HCT116 (cell line): Measurements from ENCODE around the gene SMIM36. TPM values are rescaled to one million over a fixed set of nuclear protein-coding genes. Genes with fewer than 3 reads are reported as not detected.

Source experiments
- ATAC-seq: fragments of 200-7000 bp; cut with Tn5 transposase; 2 replicates; pipeline ENCODE4 v1.9.1; 2020; ENCODE audit warnings: mild to moderate bottlenecking, moderate library complexity
- BruUV-seq: library from RNA; stranded (reverse); fragments of 400-500 nt; replicated peaks from 2 replicates; lab custom pipeline; 2021; lab: Mats Ljungman, UMichigan
- CTCF ChIA-PET: fragments of 300-600 bp; sonication (Branson Sonifier 250); formaldehyde crosslinking; loops from one replicate; lab custom pipeline; 2021; ENCODE audit warnings: antibody characterized with exemption; lab: Charles Lee
- POLR2A ChIA-PET: fragments of 300-600, 350-600 bp; sonication (Branson Sonifier 250); formaldehyde crosslinking; loops from one replicate; lab custom pipeline; 2021; ENCODE audit warnings: antibody characterized with exemption; lab: Charles Lee
- RAD21 ChIA-PET, 2 experiments: fragments of 300-600 bp; sonication (Branson Sonifier 250); formaldehyde crosslinking; loops; one replicate each; lab custom pipeline; 2023; ENCODE audit warnings: low total read pairs in 2 of 2; ENCODE audit not compliant: uncharacterized antibody in 2 of 2, unreplicated experiment in 2 of 2, low non-redundant PET in 1 of 2; lab: Charles Lee
- DNase-seq: peaks from one replicate; pipeline ENCODE4 v3.0.0-alpha.2; 2010; ENCODE audit warnings: low read depth, low spot score
- H2AFZ ChIP-seq: fragments of 200-600 bp; shearing (Covaris generic), sonication (generic); 2 replicates; pipeline ENCODE4 v1.6.1; 2017; ENCODE audit warnings: low read depth, mixed run types, mixed read lengths, antibody characterized with exemption, low read length; ENCODE audit not compliant: poor library complexity, severe bottlenecking
- H3K27ac ChIP-seq: 2 replicates; pipeline ENCODE4 v1.5.1; 2012; ENCODE audit warnings: low read depth, low read length
- H3K27me3 ChIP-seq: fragments of 200-600 bp; sonication (generic); 2 replicates; pipeline ENCODE4 v1.6.1; 2016; ENCODE audit warnings: mixed run types, low read length, mixed read lengths; ENCODE audit not compliant: insufficient read depth
- H3K36me3 ChIP-seq, 2 experiments: fragments of 200-500 bp in 1 of 2; fragments of 200-600 bp in 1 of 2; sonication (Bioruptor generic) in 1 of 2; sonication (generic) in 1 of 2; 2 replicates each; pipeline versions ENCODE4 v1.5.1 to v1.6.1; 2014 to 2016; ENCODE audit warnings: low read length in 2 of 2, inconsistent platforms in 1 of 2, mixed read lengths in 1 of 2, mixed run types in 1 of 2; ENCODE audit not compliant: insufficient read depth in 2 of 2, control insufficient read depth in 1 of 2
- H3K4me1 ChIP-seq, 2 experiments: fragments of 200-600 bp in 1 of 2; sonication (generic) in 1 of 2; 2 replicates each; pipeline versions ENCODE4 v1.5.1 to v1.6.1; 2012 to 2017; ENCODE audit warnings: low read length in 2 of 2, inconsistent platforms in 1 of 2, mild to moderate bottlenecking in 1 of 2, mixed read lengths in 1 of 2, mixed run types in 1 of 2, moderate library complexity in 1 of 2; ENCODE audit not compliant: insufficient read depth in 2 of 2, control insufficient read depth in 1 of 2
- H3K4me2 ChIP-seq: fragments of 200-600 bp; sonication (generic); 2 replicates; pipeline ENCODE4 v1.6.1; 2017; ENCODE audit warnings: mixed run types, low read length, mixed read lengths
- H3K4me3 ChIP-seq, 2 experiments: fragments of 200-600 bp in 1 of 2; sonication (generic) in 1 of 2; replicated peaks in 1 of 2; 2 replicates each; pipeline ENCODE4 v1.5.1; 2011 to 2016; ENCODE audit warnings: low read length in 2 of 2, control low read depth in 1 of 2, low read depth in 1 of 2, mild to moderate bottlenecking in 1 of 2, mixed read lengths in 1 of 2, mixed run types in 1 of 2
- H3K79me2 ChIP-seq: fragments of 200-600 bp; sonication (generic); 2 replicates; pipeline ENCODE4 v1.6.1; 2017; ENCODE audit warnings: mild to moderate bottlenecking, mixed run types, low read length, moderate library complexity, mixed read lengths; ENCODE audit not compliant: insufficient read depth
- H3K9ac ChIP-seq: fragments of 200-600 bp; sonication (generic); 2 replicates; pipeline ENCODE4 v1.6.1; 2016; ENCODE audit warnings: low read length, mixed read lengths
- H3K9me2 ChIP-seq: fragments of 200-600 bp; sonication (generic), shearing (Covaris generic); 2 replicates; pipeline ENCODE4 v1.6.1; 2017; ENCODE audit warnings: mixed run types, mild to moderate bottlenecking, moderate library complexity; ENCODE audit not compliant: insufficient read depth
- H3K9me3 ChIP-seq, 2 experiments: fragments of 200-500 bp in 1 of 2; fragments of 200-600 bp in 1 of 2; sonication (Bioruptor generic) in 1 of 2; sonication (generic) in 1 of 2; 2 replicates each; pipeline ENCODE4 v1.6.1; 2014 to 2017; ENCODE audit warnings: low read length in 2 of 2, mixed read lengths in 2 of 2, inconsistent platforms in 1 of 2, low read depth in 1 of 2, mild to moderate bottlenecking in 1 of 2, mixed run types in 1 of 2, moderate library complexity in 1 of 2; ENCODE audit not compliant: control insufficient read depth in 1 of 2, insufficient read depth in 1 of 2
- H4K20me1 ChIP-seq: fragments of 200-600 bp; sonication (generic), shearing (Covaris generic); 2 replicates; pipeline ENCODE4 v1.6.1; 2017; ENCODE audit warnings: mixed run types, mild to moderate bottlenecking, moderate library complexity; ENCODE audit not compliant: insufficient read depth
- CBX3 ChIP-seq: IDR thresholded peaks from 2 replicates; pipeline ENCODE4 v1.6.1; 2012; ENCODE audit warnings: low read depth
- CEBPB ChIP-seq: IDR thresholded peaks from 2 replicates; pipeline ENCODE4 v1.6.1; 2012; ENCODE audit warnings: low read depth
- EGR1 ChIP-seq: IDR thresholded peaks from 2 replicates; pipeline ENCODE4 v1.6.1; 2012; ENCODE audit warnings: low read depth
- ELF1 ChIP-seq: IDR thresholded peaks from 2 replicates; pipeline ENCODE4 v1.6.1; 2012; ENCODE audit warnings: low read depth, borderline replicate concordance
- EZH2 ChIP-seq: fragments of 200-600 bp; sonication (generic); IDR thresholded peaks from 2 replicates; pipeline ENCODE4 v1.6.1; 2017; ENCODE audit warnings: antibody characterized with exemption, mixed run types
- EZH2phosphoT487 ChIP-seq: fragments of 200-600 bp; IDR thresholded peaks from 2 replicates; pipeline ENCODE4 v1.6.1; 2018; ENCODE audit warnings: antibody characterized with exemption, borderline replicate concordance
- FOSL1 ChIP-seq: IDR thresholded peaks from 2 replicates; pipeline ENCODE4 v1.6.1; 2012; ENCODE audit warnings: low read depth
- POLR2A ChIP-seq: IDR thresholded peaks from 2 replicates; pipeline ENCODE4 v1.7.0; 2011; ENCODE audit warnings: borderline replicate concordance; ENCODE audit not compliant: insufficient read depth, insufficient read length; ENCODE audit errors: extremely low read depth
- POLR2AphosphoS5 ChIP-seq: IDR thresholded peaks from 2 replicates; pipeline ENCODE4 v1.6.1; 2011; ENCODE audit warnings: mild to moderate bottlenecking, low read depth, low read length, moderate library complexity
- SIN3A ChIP-seq: IDR thresholded peaks from 2 replicates; pipeline ENCODE4 v1.6.1; 2012; ENCODE audit warnings: low read depth
- SP1 ChIP-seq: IDR thresholded peaks from 2 replicates; pipeline ENCODE4 v1.6.1; 2012; ENCODE audit warnings: low read depth
- SRF ChIP-seq: IDR thresholded peaks from 2 replicates; pipeline ENCODE4 v1.6.1; 2012; ENCODE audit warnings: low read depth
- TCF7L2 ChIP-seq: IDR thresholded peaks from 2 replicates; pipeline ENCODE4 v1.7.0; 2011; ENCODE audit warnings: borderline replicate concordance, inconsistent platforms; ENCODE audit not compliant: insufficient read depth, insufficient read length; ENCODE audit errors: extremely low read depth
- intact Hi-C: fragments of 100-400 bp; cut with micrococcal nuclease; formaldehyde crosslinking; loops from 2 replicates; pipeline ENCODE4 v1.10.0; 2022
- total RNA-seq: library from RNA; stranded (reverse); gene quantifications from one replicate; pipeline ENCODE4 v1.2.1, GENCODE V29; 2021; ENCODE audit not compliant: unreplicated experiment
- TF ChIP-seq, protein P1 (sequence below): IDR thresholded peaks from 2 replicates; pipeline ENCODE4 v1.6.1; 2012

The SMIM36 gene
- total RNA-seq, 1 experiment from 2014 or later = 0.37 TPM

DNA sequence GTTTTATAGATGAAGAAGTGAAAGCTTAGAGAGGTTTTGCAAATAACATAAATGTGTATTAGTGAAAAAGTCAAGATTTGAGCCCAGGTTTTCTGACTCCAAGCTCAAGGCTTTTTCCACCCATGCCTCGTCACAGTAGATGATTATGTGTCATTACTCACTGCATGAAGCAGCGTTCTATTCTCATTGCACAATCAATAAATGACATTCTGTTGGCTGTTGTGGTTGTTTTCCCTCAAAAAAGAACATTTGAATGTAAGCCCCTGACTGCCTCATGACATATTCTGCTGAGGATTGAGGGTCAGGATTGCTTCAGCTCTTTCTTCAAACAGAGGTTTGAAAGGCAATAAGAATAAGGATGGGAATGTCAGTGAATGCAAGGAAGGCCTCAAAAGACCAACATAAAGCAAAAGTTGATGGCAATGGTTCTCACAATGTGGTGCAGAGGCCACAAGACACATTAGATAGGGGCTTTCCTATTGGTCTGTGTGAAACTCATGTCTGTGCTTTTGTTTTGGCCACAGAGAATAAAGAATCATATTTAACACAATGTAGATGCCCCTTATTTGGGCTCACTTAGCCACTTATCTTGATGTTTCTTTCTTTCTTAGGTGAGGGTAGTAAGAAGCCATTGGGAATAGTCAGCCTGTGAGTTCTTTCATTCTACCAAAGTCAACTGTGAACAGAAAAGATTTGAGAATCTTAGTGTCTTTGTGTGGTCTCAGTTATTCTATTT, 84.2 kb downstream of the SMIM36 start:
- H3K79me2 ChIP-seq = no peaks in the 10 kb centered on the region
- peaks cover 4 to 24% of the 10 kb centered on the region in 2 experiments; a peak in 3 of 4 replicates for H3K4me1 ChIP-seq
- BruUV-seq = no TSS peak
- peaks cover 38% of the 10 kb centered on the region for H3K27me3 ChIP-seq
- no peak overlapping the region for H3K4me2 ChIP-seq
- H3K27ac ChIP-seq = no peak overlapping the region
- H4K20me1 ChIP-seq = no peaks in the 10 kb centered on the region
- no peak for TF ChIP-seq EZH2phosphoT487
- no peak for TF ChIP-seq TCF7L2
- no peak for TF ChIP-seq EGR1
- TF ChIP-seq EZH2 = no peak
- no peak for TF ChIP-seq FOSL1
- no peak for TF ChIP-seq POLR2AphosphoS5
- TF ChIP-seq CEBPB = 0 out of 2 replicates have a peak, but pooled peaks have one; percentile 15
- no peak for TF ChIP-seq SP1
- CTCF ChIA-PET = no interaction called here
- ATAC-seq (no peak), DNase-seq (no peak)
- no peaks in the 10 kb centered on the region for H3K9me2 ChIP-seq
- POLR2A ChIA-PET = no interaction called here
- intact Hi-C loops = no loop called here
- H3K9ac ChIP-seq = no peak overlapping the region
- no peaks in the 10 kb centered on the region for H3K36me3 ChIP-seq
- no peak overlapping the region for H2AFZ ChIP-seq
- RAD21 ChIA-PET = no interaction called here
- H3K9me3 ChIP-seq = no peaks in the 10 kb centered on the region
- no peak overlapping the region for H3K4me3 ChIP-seq

DNA sequence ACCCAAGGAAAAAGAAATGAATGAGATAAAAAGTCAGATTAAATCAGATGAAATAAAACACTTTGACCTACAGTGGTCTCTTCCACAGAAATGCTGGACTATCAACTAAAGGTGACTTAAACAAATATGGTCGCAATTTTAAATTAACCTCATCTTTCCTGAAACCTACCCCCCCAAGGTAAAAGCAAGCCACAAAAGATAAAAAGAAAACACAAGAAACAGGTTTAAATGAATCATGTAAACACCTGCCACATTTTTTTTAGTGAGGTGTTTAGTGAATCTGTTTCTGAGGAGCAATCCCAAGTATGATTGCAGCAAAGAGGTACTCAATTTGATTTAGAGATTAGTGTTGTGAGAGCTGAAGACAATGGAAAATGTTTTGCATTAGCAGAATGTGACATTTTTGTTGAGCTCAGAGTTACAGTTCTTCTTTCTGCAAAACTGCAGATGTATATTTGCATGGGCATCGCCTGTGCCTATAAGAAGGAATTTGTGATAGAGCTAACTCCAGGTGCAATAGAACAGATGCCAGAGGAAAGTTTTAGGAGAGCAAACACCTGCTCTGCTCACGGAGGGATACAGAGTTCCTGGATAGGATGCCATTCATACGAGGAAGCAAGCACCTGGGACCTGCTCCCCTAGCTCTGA, 86.2 kb downstream of the SMIM36 start:
- H4K20me1 ChIP-seq = no peaks in the 10 kb centered on the region
- DNase-seq (no peak), ATAC-seq (no peak)
- H3K9ac ChIP-seq = no peak overlapping the region
- POLR2A ChIA-PET = no interaction called here
- no peak overlapping the region for H3K4me2 ChIP-seq
- H3K4me1 ChIP-seq = peaks cover 8 to 22% of the 10 kb centered on the region in 2 experiments; a peak in 3 of 4 replicates
- RAD21 ChIA-PET = interaction anchor here in 1 of 2 experiments (0.6 kb wide), 1 partner anchor 21 kb away, joined by 3 read pairs; no protein-coding TSS in a partner anchor
- H3K27ac ChIP-seq = no peak overlapping the region
- CTCF ChIA-PET = no interaction called here
- H2AFZ ChIP-seq = no peak overlapping the region
- no peak overlapping the region for H3K4me3 ChIP-seq
- peaks cover 7% of the 10 kb centered on the region; the same call in 1 of the 2 replicates for H3K79me2 ChIP-seq
- no peaks in the 10 kb centered on the region for H3K9me3 ChIP-seq
- intact Hi-C loops = loop anchor here (5.0 kb wide), 1 partner anchor 327 kb away; the partner anchor contains the start of gene PCTP
- no peak for TF ChIP-seq SIN3A
- no peak for TF ChIP-seq SRF
- no peak for TF ChIP-seq EGR1
- TF ChIP-seq CBX3 = no peak
- TF ChIP-seq ELF1 = no peak
- TF ChIP-seq POLR2A = no peak
- TF ChIP-seq, protein P1, sequence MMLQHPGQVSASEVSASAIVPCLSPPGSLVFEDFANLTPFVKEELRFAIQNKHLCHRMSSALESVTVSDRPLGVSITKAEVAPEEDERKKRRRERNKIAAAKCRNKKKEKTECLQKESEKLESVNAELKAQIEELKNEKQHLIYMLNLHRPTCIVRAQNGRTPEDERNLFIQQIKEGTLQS = no peak
- no peak for TF ChIP-seq CEBPB
- TF ChIP-seq, all 23 proteins: peak for 0
- peaks cover 38% of the 10 kb centered on the region for H3K27me3 ChIP-seq
- no peaks in the 10 kb centered on the region for H3K36me3 ChIP-seq
- BruUV-seq = no TSS peak
- H3K9me2 ChIP-seq = no peaks in the 10 kb centered on the region
